DOHH2 (cell line): ENCODE results near the gene STX12.

Source experiments
- H3F3A ChIP-seq: fragments of 200-600 bp; sonication (generic), shearing (Covaris generic); 2 replicates; pipeline ENCODE4 v1.6.0; 2016; ENCODE audit warnings: antibody characterized with exemption, mild to moderate bottlenecking; ENCODE audit not compliant: control insufficient read depth, insufficient read depth
- H3K27ac ChIP-seq: fragments of 200-600 bp; sonication (generic); 2 replicates; pipeline ENCODE4 v1.5.1; 2014; ENCODE audit warnings: low read depth, mild to moderate bottlenecking, low read length, moderate library complexity
- H3K27me3 ChIP-seq: fragments of 200-600 bp; sonication (generic); 2 replicates; pipeline ENCODE4 v1.6.1; 2014; ENCODE audit warnings: mild to moderate bottlenecking, low read length, mixed read lengths; ENCODE audit not compliant: control insufficient read depth
- H3K36me3 ChIP-seq: fragments of 200-600 bp; sonication (generic); 2 replicates; pipeline ENCODE4 v1.6.1; 2014; ENCODE audit warnings: mild to moderate bottlenecking, low read length, moderate library complexity, mixed read lengths; ENCODE audit not compliant: control insufficient read depth
- H3K4me1 ChIP-seq: fragments of 200-600 bp; sonication (generic); 2 replicates; pipeline ENCODE4 v1.6.1; 2014; ENCODE audit warnings: mild to moderate bottlenecking, low read length, mixed read lengths; ENCODE audit not compliant: control insufficient read depth
- H3K4me2 ChIP-seq: fragments of 200-600 bp; sonication (generic); 2 replicates; pipeline ENCODE4 v1.6.0; 2014; ENCODE audit warnings: mild to moderate bottlenecking, low read length, moderate library complexity
- H3K4me3 ChIP-seq: fragments of 200-600 bp; sonication (generic); 2 replicates; pipeline ENCODE4 v1.5.1; 2014; ENCODE audit warnings: mild to moderate bottlenecking, low read length, mixed read lengths
- H3K79me2 ChIP-seq: fragments of 200-600 bp; sonication (generic); 2 replicates; pipeline ENCODE4 v1.6.1; 2014; ENCODE audit warnings: mild to moderate bottlenecking, low read length, mixed read lengths; ENCODE audit not compliant: control insufficient read depth
- H3K9me2 ChIP-seq: fragments of 200-600 bp; sonication (generic); replicated peaks from 2 replicates; pipeline ENCODE4 v1.6.1; 2014; ENCODE audit warnings: mild to moderate bottlenecking, low read length, mixed read lengths; ENCODE audit not compliant: control insufficient read depth
- H3K9me3 ChIP-seq: fragments of 200-600 bp; sonication (generic); 2 replicates; pipeline ENCODE4 v1.6.1; 2014; ENCODE audit warnings: antibody characterized with exemption, low read length, mixed read lengths; ENCODE audit not compliant: control insufficient read depth, insufficient read depth
- H4K20me1 ChIP-seq: fragments of 200-600 bp; sonication (generic); 2 replicates; pipeline ENCODE4 v1.6.0; 2014; ENCODE audit warnings: low read depth, mild to moderate bottlenecking, antibody characterized with exemption, low read length, moderate library complexity; ENCODE audit not compliant: control insufficient read depth, insufficient read depth
- EZH2phosphoT487 ChIP-seq: fragments of 200-600 bp; sonication (generic); IDR thresholded peaks from 2 replicates; pipeline ENCODE4 v1.6.1; 2017; ENCODE audit warnings: borderline replicate concordance, mild to moderate bottlenecking, antibody characterized with exemption, low read length, moderate library complexity, mixed read lengths
- TF ChIP-seq, protein P1 (sequence below): fragments of 200-600 bp; sonication (generic); IDR thresholded peaks from one replicate; pipeline ENCODE4 v1.5.1; 2014; ENCODE audit warnings: antibody characterized with exemption, mild to moderate bottlenecking, low read depth, low read length; ENCODE audit not compliant: poor library complexity, severe bottlenecking

STX12 gene

DNA sequence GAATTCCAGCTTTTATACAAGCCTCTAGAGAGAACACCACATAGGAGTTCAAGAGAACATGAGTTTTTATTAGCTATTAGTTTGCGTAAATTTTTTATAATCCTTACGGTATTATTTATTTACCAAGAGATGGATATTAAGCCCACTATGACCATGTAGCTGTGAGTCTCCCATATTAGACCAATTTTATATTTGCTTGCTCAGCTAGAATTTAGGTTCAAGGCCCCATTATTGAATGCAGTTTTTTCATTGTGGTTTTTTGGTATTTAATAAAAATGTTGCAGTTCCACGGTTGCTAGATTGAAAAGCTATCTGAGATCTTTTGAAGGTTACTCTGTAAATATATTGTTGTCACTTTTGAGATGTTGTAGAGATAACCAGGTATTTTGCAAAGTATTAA is 60.5 kb downstream of the STX12 start:
- Histone ChIP-seq H3K9me3 (no peaks in the 10 kb centered on the region), H3K36me3 (peaks cover 55% of the 10 kb centered on the region), H3K79me2 (peaks cover 82% of the 10 kb centered on the region), H3K27me3 (no peaks in the 10 kb centered on the region), H4K20me1 (peaks cover 11% of the 10 kb centered on the region; the same call in 1 of the 2 replicates), H3K4me3 (no peak overlapping the region), H3F3A (peaks cover 6% of the 10 kb centered on the region; the same call in 1 of the 2 replicates), H3K9me2 (no peaks in the 10 kb centered on the region), H3K4me1 (peaks cover 24% of the 10 kb centered on the region), H3K27ac (no peak overlapping the region), H3K4me2 (0 out of 2 replicates have a peak overlapping the region, but pooled peaks have one; percentile 2)
- TF ChIP-seq EZH2phosphoT487, result no peak
- TF ChIP-seq, protein P1, sequence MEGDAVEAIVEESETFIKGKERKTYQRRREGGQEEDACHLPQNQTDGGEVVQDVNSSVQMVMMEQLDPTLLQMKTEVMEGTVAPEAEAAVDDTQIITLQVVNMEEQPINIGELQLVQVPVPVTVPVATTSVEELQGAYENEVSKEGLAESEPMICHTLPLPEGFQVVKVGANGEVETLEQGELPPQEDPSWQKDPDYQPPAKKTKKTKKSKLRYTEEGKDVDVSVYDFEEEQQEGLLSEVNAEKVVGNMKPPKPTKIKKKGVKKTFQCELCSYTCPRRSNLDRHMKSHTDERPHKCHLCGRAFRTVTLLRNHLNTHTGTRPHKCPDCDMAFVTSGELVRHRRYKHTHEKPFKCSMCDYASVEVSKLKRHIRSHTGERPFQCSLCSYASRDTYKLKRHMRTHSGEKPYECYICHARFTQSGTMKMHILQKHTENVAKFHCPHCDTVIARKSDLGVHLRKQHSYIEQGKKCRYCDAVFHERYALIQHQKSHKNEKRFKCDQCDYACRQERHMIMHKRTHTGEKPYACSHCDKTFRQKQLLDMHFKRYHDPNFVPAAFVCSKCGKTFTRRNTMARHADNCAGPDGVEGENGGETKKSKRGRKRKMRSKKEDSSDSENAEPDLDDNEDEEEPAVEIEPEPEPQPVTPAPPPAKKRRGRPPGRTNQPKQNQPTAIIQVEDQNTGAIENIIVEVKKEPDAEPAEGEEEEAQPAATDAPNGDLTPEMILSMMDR, result no peak

DNA sequence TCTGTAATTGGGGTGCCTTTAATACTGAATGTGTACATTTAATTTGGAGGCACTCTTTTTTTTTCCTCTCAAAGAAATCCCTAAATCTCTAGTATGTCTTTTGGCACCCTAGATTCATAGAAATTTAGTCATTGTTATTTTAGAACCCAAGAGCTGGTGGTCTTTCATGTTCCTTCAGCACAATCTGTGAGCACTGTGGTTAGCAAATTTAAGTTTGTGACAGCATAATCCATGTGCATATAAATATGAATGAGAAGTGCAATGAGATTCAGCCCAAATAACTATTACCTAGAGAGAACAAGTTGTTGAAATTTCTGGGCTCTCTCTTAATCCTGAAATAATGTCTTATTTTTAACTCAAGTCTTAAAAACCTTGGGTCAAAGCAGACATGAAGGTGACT is 62.0 kb downstream of the STX12 start:
- Histone ChIP-seq H3K4me2 (no peak overlapping the region), H3F3A (0 out of 2 replicates have a peak, but pooled peaks cover 2% of the 10 kb centered on the region), H3K9me2 (no peaks in the 10 kb centered on the region), H3K79me2 (peaks cover 95% of the 10 kb centered on the region), H4K20me1 (peaks cover 11% of the 10 kb centered on the region; the same call in 1 of the 2 replicates), H3K4me3 (no peak overlapping the region), H3K27me3 (no peaks in the 10 kb centered on the region), H3K36me3 (peaks cover 71% of the 10 kb centered on the region), H3K4me1 (peaks cover 19% of the 10 kb centered on the region), H3K27ac (no peak overlapping the region), H3K9me3 (no peaks in the 10 kb centered on the region)
- no peak for TF ChIP-seq EZH2phosphoT487
- TF ChIP-seq, protein P1, result no peak

DNA sequence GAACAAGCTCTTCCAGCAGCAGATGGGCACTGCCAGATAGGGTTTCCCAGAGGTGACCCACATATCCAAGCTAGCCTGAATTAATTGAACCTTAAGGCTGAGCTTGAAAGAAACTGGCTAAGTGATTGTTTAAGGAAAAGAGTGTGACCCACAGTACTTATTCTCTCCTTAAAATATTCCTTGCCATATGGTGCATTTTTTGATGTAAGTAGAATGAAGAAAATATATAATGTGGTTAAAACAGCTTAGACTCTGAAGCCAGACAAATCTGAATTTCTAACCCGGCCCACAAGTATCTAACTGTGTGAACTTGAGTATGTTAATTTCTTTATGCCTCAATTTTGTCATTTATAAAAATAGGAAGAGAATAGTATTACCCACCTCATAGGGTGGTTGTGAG is 62.5 kb downstream of the STX12 start:
- Histone ChIP-seq H3K9me3 (no peaks in the 10 kb centered on the region), H3K27me3 (no peaks in the 10 kb centered on the region), H3K36me3 (peaks cover 75% of the 10 kb centered on the region), H3K4me3 (no peak overlapping the region), H3K27ac (no peak overlapping the region), H3K4me2 (no peak overlapping the region), H4K20me1 (peaks cover 11% of the 10 kb centered on the region; the same call in 1 of the 2 replicates), H3K79me2 (peaks cover 97% of the 10 kb centered on the region), H3K9me2 (no peaks in the 10 kb centered on the region), H3K4me1 (peaks cover 19% of the 10 kb centered on the region), H3F3A (0 out of 2 replicates have a peak, but pooled peaks cover 2% of the 10 kb centered on the region)
- TF ChIP-seq EZH2phosphoT487, result no peak
- TF ChIP-seq, protein P1, result no peak
